ENCODE results near the gene ADCY7.

Gene ADCY7

DNA sequence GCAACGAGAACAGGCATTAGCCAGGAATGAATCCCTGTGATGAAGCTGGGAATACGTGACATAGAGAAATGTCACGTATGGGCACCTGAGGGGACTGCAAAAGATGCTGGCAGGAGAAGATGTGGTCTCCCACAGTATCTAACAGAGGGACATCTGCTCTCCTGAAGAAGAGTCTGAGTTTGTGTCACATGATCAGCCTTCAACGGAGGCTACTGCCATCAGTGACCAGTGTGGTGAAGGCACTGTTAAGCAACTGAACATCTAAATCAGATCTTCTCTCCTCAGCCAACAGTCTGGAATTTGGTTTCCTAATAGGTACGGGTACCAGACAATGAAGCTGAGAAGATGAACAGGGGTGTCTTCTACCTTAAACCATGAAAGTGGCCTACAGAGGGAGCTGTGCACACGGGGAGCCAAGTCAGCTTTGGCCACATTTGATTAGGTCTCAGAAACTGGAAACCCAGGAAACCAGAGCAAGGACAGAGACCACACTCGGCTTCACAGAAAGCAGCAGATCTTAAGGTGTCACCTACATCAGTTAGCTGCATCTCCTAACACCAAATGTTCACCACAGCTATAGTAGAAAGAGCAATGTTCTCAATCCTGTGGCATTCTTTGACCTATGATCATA is 60.6 kb downstream of the ADCY7 start:
- TF ChIP-seq, protein P1, sequence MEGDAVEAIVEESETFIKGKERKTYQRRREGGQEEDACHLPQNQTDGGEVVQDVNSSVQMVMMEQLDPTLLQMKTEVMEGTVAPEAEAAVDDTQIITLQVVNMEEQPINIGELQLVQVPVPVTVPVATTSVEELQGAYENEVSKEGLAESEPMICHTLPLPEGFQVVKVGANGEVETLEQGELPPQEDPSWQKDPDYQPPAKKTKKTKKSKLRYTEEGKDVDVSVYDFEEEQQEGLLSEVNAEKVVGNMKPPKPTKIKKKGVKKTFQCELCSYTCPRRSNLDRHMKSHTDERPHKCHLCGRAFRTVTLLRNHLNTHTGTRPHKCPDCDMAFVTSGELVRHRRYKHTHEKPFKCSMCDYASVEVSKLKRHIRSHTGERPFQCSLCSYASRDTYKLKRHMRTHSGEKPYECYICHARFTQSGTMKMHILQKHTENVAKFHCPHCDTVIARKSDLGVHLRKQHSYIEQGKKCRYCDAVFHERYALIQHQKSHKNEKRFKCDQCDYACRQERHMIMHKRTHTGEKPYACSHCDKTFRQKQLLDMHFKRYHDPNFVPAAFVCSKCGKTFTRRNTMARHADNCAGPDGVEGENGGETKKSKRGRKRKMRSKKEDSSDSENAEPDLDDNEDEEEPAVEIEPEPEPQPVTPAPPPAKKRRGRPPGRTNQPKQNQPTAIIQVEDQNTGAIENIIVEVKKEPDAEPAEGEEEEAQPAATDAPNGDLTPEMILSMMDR (IDR thresholded peaks at IDR 0.05; ENCODE audit: low read depth, low read length) = peak; percentile 63
- peak; percentile 37 to 56 for DNase-seq (ENCODE audit: low read depth in 2 of 2)
- H3K4me3 ChIP-seq (replicated peaks in 1 of 2; ENCODE audit: low read depth in 2 of 2, low read length in 2 of 2) = no peak overlapping the region

DNA sequence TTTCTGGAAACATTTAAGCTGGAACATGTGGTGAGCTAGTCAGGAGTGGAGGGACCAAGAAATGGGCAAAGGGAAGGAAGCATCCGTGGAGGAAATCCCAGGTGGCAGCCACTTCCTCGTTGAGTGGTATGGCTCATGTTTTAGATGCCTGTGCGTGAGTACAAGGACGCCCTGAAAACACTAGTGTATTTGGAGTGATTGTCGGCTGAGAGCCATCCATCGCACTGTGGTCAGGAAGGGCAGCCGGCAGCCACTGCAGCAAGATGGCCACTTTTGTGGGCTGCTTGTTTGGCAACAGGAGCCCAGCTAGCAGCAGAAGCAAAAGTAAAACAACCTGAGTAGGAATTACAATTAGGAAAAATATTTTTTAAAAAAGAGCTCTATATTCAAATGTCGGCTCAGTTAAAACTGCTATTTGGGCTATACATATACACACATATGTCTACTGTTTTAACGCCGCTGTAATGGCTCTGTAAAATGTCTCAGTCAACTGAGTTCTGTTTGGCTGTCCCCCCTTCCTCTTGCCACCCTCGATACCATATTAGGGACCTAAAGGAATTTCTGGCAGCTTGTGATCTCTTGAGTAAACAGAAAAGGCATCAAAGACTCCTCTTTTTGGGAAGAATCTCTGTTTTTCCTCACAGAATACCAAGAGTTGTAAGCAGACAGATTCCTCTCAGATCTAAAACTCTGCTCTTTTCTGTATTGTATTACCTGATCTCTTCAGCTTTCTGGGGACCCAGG is 63.3 kb downstream of the ADCY7 start:
- H3K4me3 ChIP-seq (replicated peaks in 1 of 2; ENCODE audit: low read depth in 2 of 2, low read length in 2 of 2) = no peak overlapping the region
- peak in 1 of 2 donors; percentile 38 for DNase-seq (ENCODE audit: low read depth in 2 of 2)

DNA sequence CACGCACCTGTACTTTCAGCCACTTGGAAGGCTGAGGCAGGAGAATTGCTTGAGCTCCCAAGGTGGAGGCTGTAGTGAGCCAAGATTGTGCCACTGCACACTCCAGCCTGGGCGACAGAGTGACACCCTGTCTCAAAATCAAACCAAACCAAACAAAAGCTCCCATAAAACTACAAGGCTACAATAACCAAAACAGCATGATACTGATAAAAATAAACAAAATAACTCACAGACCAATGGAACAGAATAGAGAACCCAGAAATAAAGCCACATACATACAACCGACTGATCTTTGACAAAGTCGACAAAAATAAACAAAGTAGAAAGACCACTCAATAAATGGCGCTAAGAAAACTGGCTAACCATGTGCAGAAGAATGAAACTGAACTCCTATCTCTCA is 65.2 kb downstream of the ADCY7 start:
- TF ChIP-seq, protein P1 (IDR thresholded peaks at IDR 0.05; ENCODE audit: low read depth, low read length) = no peak

More for the DNA sequence above, 63.3 kb downstream of the ADCY7 start:
- TF ChIP-seq, protein P1 (IDR thresholded peaks at IDR 0.05; ENCODE audit: low read depth, low read length) = no peak

DNA sequence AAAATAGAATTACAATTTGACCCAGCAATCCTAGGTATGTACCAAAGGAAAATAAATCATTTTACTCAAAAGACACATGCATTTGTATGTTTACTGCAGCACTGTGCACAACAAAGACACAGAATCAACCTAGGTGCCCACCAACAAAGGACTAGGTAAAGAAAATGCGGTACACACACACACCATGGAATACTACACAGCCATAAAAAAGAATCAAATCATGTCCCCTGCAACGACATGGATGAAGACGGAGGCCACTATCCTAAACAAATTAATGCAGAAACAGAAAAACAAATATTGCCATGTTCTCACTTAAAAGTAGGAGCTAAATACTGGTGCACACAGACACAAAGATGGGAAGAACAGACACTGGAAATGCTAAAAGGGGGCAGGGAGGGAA is 66.2 kb downstream of the ADCY7 start:
- H3K4me3 ChIP-seq (replicated peaks in 1 of 2; ENCODE audit: low read depth in 2 of 2, low read length in 2 of 2) = no peak overlapping the region
- TF ChIP-seq, protein P1 (IDR thresholded peaks at IDR 0.05; ENCODE audit: low read depth, low read length) = no peak
- no peak for DNase-seq (ENCODE audit: low read depth in 2 of 2)

More for the DNA sequence above, 65.2 kb downstream of the ADCY7 start:
- H3K4me3 ChIP-seq (replicated peaks in 1 of 2; ENCODE audit: low read depth in 2 of 2, low read length in 2 of 2) = no peak overlapping the region
- DNase-seq (ENCODE audit: low read depth in 2 of 2) = no peak

DNA sequence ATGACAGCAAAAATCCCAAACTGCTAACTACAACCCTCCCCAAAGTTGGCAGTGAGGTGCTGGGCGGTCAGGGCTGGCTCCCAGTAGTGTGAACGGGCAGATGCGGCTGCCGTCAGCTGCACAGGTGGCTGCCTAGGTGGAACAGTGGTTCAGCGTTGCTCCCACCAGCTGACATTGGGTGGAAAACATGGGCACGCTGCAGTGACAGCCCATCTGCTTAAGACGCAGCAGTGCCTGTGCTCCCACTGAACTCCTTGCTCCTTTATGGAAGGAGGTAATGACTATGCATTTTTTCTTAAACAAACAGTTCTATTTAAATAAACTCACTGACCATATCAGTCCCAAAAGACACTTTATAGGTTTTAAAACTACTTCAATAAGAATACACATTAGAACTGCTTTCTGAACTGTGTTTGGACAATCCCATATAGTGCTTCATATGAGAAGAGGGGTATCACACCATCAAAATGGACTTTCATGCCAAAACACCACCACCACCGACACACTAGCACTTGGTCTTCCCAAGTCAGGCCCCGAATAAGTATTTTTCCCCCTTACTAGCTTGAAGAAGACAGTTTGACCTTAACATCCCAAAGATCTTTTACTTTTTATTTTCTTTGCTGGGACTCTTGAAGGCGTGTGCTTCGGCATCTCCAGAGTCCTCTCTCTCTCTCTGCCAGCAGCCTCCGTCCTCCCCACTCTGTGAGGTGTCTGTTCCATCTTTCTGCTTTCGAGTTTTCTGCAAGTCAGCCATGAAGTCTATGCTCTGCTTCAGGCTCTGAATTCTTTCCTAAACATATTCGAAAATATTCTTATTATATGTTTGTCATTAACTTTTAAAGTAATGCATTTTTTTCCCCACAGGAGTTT is 68.0 kb downstream of the ADCY7 start:
- no peak for DNase-seq (ENCODE audit: low read depth in 2 of 2)
- TF ChIP-seq, protein P1 (IDR thresholded peaks at IDR 0.05; ENCODE audit: low read depth, low read length) = no peak
- H3K4me3 ChIP-seq (replicated peaks in 1 of 2; ENCODE audit: low read depth in 2 of 2, low read length in 2 of 2) = no peak overlapping the region

DNA sequence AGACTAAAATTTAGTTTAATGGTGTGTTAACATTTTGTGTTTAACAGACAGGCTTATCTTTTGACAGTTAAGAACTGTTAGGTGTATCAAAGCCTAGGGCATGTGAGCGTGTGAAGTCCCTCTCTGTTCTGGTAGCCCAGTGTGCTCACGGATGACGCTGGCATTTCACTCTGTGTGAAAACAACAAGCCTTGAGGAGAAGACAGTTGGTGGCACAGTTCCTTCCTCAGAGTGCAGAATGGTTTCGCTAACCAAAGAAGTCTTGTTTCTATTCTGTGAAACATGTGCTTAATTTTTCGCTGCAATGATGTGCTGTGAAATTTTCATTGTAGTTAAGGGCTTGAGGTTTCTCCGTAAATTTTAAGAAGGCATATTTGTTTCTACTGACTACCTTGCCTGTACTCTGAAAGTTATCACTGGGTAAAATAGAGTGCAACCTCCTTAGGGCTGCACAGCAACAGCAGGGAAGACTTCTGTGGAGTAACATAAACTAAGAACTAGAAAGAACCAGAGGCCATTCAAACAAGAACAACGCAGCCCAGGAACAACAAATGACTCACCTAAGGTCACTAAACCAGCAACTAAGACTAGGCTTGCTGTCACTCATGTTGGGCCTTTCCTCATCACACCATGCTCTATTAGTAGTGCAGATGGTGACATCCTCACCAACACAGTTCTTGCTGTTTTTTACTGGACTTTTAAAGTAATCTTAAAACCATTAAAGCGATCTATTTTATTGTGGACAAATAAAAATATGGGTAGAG is 69.0 kb downstream of the ADCY7 start:
- DNase-seq (ENCODE audit: low read depth in 2 of 2) = peak in 1 of 2 donors; percentile 43
- H3K4me3 ChIP-seq (replicated peaks in 1 of 2; ENCODE audit: low read depth in 2 of 2, low read length in 2 of 2) = no peak overlapping the region
- TF ChIP-seq, protein P1 (IDR thresholded peaks at IDR 0.05; ENCODE audit: low read depth, low read length) = no peak
